Mammary epithelial cell (primary cell): Measurements from ENCODE around the gene H2BK1.

Experiments
- EZH2 ChIP-seq: IDR thresholded peaks from 2 replicates; pipeline ENCODE4 v1.6.1; 2012; ENCODE audit warnings: low read length, inconsistent platforms, borderline replicate concordance
- TF ChIP-seq, protein P1 (sequence below), 2 donors: IDR thresholded peaks in 1 of 2; conservative IDR thresholded peaks in 1 of 2; 2 replicates each; pipeline ENCODE4 v1.5.1; 2011 to 2012; ENCODE audit warnings: inconsistent platforms in 2 of 2, low read length in 2 of 2, mild to moderate bottlenecking in 2 of 2, control low read depth in 1 of 2, low read depth in 1 of 2; ENCODE audit not compliant: insufficient read depth in 1 of 2; ENCODE audit errors: extremely low read depth in 1 of 2

DNA sequence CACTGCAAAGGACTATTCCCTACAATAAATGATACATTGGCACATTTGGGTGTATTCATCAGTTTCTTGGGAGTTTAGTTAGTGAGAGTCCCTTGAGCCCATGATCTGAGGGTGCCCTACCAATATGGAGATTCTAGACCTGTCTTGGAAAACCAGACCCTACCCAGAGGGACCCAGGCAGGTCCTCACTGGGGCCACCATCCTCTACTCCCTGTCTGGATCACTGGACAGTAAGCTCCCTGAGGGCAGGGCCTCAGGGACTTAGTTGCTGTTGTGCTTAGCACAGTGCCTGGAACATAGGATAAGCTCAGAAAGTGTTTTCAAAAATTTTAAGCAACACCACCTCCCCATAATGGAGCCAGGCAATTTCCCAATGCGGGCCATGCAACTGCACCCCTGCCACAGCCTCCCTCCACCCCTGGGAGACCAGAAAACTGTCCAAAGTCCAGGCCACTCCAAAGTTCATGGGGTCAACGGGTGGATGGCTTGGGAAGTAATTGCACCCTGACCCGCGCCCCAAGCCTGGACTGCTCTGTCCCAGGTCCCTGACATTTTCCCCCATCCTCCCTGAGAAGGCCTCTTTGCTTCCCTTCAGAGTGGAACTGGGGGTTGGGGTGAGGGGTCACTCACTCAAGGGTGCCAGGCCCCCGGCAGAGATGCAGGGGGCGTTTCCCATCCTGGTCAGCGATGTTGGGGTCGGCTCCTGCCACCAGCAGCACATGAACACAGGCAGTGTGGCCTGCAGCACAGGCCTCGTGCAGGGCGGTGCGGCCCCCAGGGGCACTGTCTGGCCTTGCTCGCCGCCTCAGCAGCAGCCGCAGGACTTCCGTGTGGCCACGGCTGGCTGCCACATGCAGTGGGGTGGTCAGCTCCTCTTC is 24.3 kb downstream of the H2BK1 start:
- no peak for TF ChIP-seq EZH2
- TF ChIP-seq, protein P1, sequence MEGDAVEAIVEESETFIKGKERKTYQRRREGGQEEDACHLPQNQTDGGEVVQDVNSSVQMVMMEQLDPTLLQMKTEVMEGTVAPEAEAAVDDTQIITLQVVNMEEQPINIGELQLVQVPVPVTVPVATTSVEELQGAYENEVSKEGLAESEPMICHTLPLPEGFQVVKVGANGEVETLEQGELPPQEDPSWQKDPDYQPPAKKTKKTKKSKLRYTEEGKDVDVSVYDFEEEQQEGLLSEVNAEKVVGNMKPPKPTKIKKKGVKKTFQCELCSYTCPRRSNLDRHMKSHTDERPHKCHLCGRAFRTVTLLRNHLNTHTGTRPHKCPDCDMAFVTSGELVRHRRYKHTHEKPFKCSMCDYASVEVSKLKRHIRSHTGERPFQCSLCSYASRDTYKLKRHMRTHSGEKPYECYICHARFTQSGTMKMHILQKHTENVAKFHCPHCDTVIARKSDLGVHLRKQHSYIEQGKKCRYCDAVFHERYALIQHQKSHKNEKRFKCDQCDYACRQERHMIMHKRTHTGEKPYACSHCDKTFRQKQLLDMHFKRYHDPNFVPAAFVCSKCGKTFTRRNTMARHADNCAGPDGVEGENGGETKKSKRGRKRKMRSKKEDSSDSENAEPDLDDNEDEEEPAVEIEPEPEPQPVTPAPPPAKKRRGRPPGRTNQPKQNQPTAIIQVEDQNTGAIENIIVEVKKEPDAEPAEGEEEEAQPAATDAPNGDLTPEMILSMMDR (conservative IDR thresholded peaks at IDR 0.05 in 1 of 2, IDR thresholded peaks at IDR 0.05 in 1 of 2; ENCODE audit: extremely low read depth in 1 of 2, insufficient read depth in 1 of 2, low read depth in 1 of 2, low read length in 2 of 2) = no peak
